IPS-11a (cell line): ENCODE results near the gene NFE2L3.
"Not testable (repeated sequence)": the region's sequence is repeated elsewhere in the genome, so short reads cannot be mapped to it uniquely, and the experiment has no call there.

Source experiments
- H3K4me3 ChIP-seq: one replicate; pipeline ENCODE4 v1.5.1; 2013; ENCODE audit warnings: low read depth, low read length, control low read depth

Gene NFE2L3

GRCh38 chr7:26167303-26167934, 15.4 kb downstream of the NFE2L3 start:
- no peak overlapping the region for H3K4me3 ChIP-seq

GRCh38 chr7:26168458-26169023, 16.5 kb downstream of the NFE2L3 start:
- no peak overlapping the region for H3K4me3 ChIP-seq

- no peak overlapping the region for H3K4me3 ChIP-seq
These were observed 17.3 kb downstream of the NFE2L3 start for GRCh38 chr7:26169271-26169670.

GRCh38 chr7:26170663-26171062, 18.7 kb downstream of the NFE2L3 start:
- H3K4me3 ChIP-seq: no peak overlapping the region

GRCh38 chr7:26171601-26172000, 19.6 kb downstream of the NFE2L3 start:
- H3K4me3 ChIP-seq: no peak overlapping the region

GRCh38 chr7:26172048-26172447, 20.1 kb downstream of the NFE2L3 start:
- H3K4me3 ChIP-seq: no peak overlapping the region

GRCh38 chr7:26175903-26176302, 23.9 kb downstream of the NFE2L3 start:
- not testable (repeated sequence) for H3K4me3 ChIP-seq

- H3K4me3 ChIP-seq: not testable (repeated sequence)
These were observed 24.7 kb downstream of the NFE2L3 start for GRCh38 chr7:26176696-26177095.

- not testable (repeated sequence) for H3K4me3 ChIP-seq
These were observed 25.3 kb downstream of the NFE2L3 start for GRCh38 chr7:26177269-26177668.

- no peak overlapping the region for H3K4me3 ChIP-seq
These were observed 26.4 kb downstream of the NFE2L3 start for GRCh38 chr7:26178272-26178960.

GRCh38 chr7:26179422-26179821, 27.4 kb downstream of the NFE2L3 start:
- no peak overlapping the region for H3K4me3 ChIP-seq

- H3K4me3 ChIP-seq: no peak overlapping the region
These were observed 28.0 kb downstream of the NFE2L3 start for GRCh38 chr7:26179826-26180497.

GRCh38 chr7:26180792-26181198, 28.8 kb downstream of the NFE2L3 start:
- H3K4me3 ChIP-seq: no peak overlapping the region

- no peak overlapping the region for H3K4me3 ChIP-seq
These were observed 29.7 kb downstream of the NFE2L3 start for GRCh38 chr7:26181474-26182227.

GRCh38 chr7:26182283-26182682, 30.3 kb downstream of the NFE2L3 start:
- H3K4me3 ChIP-seq: no peak overlapping the region

- H3K4me3 ChIP-seq: no peak overlapping the region
These were observed 30.7 kb downstream of the NFE2L3 start for GRCh38 chr7:26182706-26183105.

GRCh38 chr7:26183545-26184280, 31.7 kb downstream of the NFE2L3 start:
- H3K4me3 ChIP-seq: no peak overlapping the region

GRCh38 chr7:26184281-26185101, 32.5 kb downstream of the NFE2L3 start:
- H3K4me3 ChIP-seq: not testable (repeated sequence)

- no peak overlapping the region for H3K4me3 ChIP-seq
These were observed 33.3 kb downstream of the NFE2L3 start for GRCh38 chr7:26185131-26185843.
